Heart right ventricle (tissue), 16 donors: ENCODE results near the gene CMTM7. TPM values are rescaled to one million over a fixed set of nuclear protein-coding genes. Genes with fewer than 3 reads are reported as not detected.

Source experiments
- ATAC-seq, 8 donors: fragments of 200-7000 bp; cut with Tn5 transposase; one replicate each; pipeline ENCODE4 v1.9.1; 2020; ENCODE audit warnings: mild to moderate bottlenecking in 8 of 8, moderate library complexity in 8 of 8, moderate number of reproducible peaks in 1 of 8
- DNase-seq, 2 donors: peaks; one replicate each; pipeline ENCODE4 v3.0.0-alpha.2; 2020
- H3K27ac ChIP-seq, 10 donors: fragments of 200-600 bp; sonication (generic) in 2 of 10; one replicate each; pipeline versions ENCODE4 v1.5.0 to v1.8.0; 2020 to 2022; ENCODE audit warnings: mild to moderate bottlenecking in 3 of 10
- H3K27me3 ChIP-seq, 7 donors: fragments of 200-600 bp; one replicate each; pipeline ENCODE4 v1.8.0; 2021 to 2022; ENCODE audit warnings: mild to moderate bottlenecking in 2 of 7
- H3K36me3 ChIP-seq, 9 donors: fragments of 200-600 bp; sonication (generic) in 1 of 9; one replicate each; pipeline versions ENCODE4 v1.5.0 to v1.8.0; 2020 to 2022; ENCODE audit warnings: mild to moderate bottlenecking in 2 of 9
- H3K4me1 ChIP-seq, 9 donors: fragments of 200-600 bp; sonication (generic) in 1 of 9; one replicate each; pipeline versions ENCODE4 v1.5.0 to v1.8.0; 2020 to 2022; ENCODE audit warnings: mild to moderate bottlenecking in 4 of 9
- H3K4me3 ChIP-seq, 10 donors: fragments of 200-600 bp; sonication (generic) in 2 of 10; one replicate each; pipeline versions ENCODE4 v1.5.0 to v1.8.0; 2020 to 2022; ENCODE audit warnings: mild to moderate bottlenecking in 7 of 10, moderate library complexity in 2 of 10
- H3K9me3 ChIP-seq, 11 donors: fragments of 200-600 bp in 10 of 11; sonication (generic) in 2 of 11; one replicate each; pipeline versions ENCODE4 v1.5.0 to v1.8.0; 2013 to 2022; ENCODE audit warnings: mild to moderate bottlenecking in 2 of 11, control low read depth in 1 of 11, moderate library complexity in 1 of 11
- CTCF ChIP-seq, 9 donors: fragments of 200-600 bp; sonication (generic) in 2 of 9; IDR thresholded peaks; one replicate each; pipeline versions ENCODE4 v1.5.0 to v1.8.0; 2021 to 2022; ENCODE audit warnings: antibody characterized with exemption in 9 of 9, mild to moderate bottlenecking in 5 of 9, moderate library complexity in 1 of 9
- WGBS, 2 donors: extraction: QIAGEN DNeasy Blood & Tissue Kit; methylation state at CpG; one replicate each; pipeline ENCODE4 v1.1.7; 2013; ENCODE audit warnings: inconsistent platforms in 1 of 2; 5-methylcytosine and 5-hydroxymethylcytosine counted together
- intact Hi-C, 10 donors: fragments of 100-400 bp; cut with DNase I; formaldehyde crosslinking; loops; one replicate each; pipeline versions ENCODE4 v1.11.1 to v1.14.2; 2022
- polyA plus RNA-seq, 2 donors: library from polyadenylated mRNA; stranded (reverse); fragments of 200-250 nt; gene quantifications; one replicate each; pipeline ENCODE4 v1.2.3, GENCODE V29; 2013
- total RNA-seq, 10 donors: library from RNA; stranded (reverse); fragmentation: NEBNext Ultra II Directional in 3 of 10; extraction: Animal tissue kit (Norgen Biotek cat#: 25700) in 3 of 10; gene quantifications; one replicate each; pipeline versions ENCODE4 v1.2.1 to v1.2.4, GENCODE V29; 2021 to 2023
- donor health status: Arrhythmogenic right ventricular cardiomyopathy.
- donor health status: ischemic (EF 13 %, LVEDD 7.1; RV severe dilation, severe dysfunction).
- donor health status: healthy with polysubstance abuse.
- donor health status: DM: no; HTN: yes; CAD: no.
- donor health status: DM: no; HTN: no; CAD: no.
- donor health status: ischemic (EF 25% LVEDD 6.9; RV normal size, moderate dysfunction).
- donor health status: ischemic (EF 25% LVEDD 5.7; RV mildly dilated, moderate dysfunction).
- donor health status: healthy.
- donor health status: DM: yes; HTN: yes; CAD: no.
- donor health status: Ischemic cardiomyopathy.
- donor health status: ischemic (EF 35%, LVEDD 5.7; RV mildly dilated, moderate dysfunction).
- donor health status: nonischemic (EF 11% LVEDD 7.7; RV severe dilation, severe dysfunction).
- donor health status: DM: yes; HTN: yes; CAD: no.
- donor health status: PGD.
- donor health status: ischemic (EF 29% LVEDD 5.4; RV normal size, mild dysfunction).
- donor health status: nonischemic (EF 23%, LVEDD 6.1; RV moderate dilation, normal function).

The CMTM7 gene
- total and polyA plus RNA-seq, 12 donors: 1.7 to 9.2 (median 3.0) TPM

- ATAC-seq (peak in 1 of 8 donors; percentile 52), DNase-seq (no peak)
- Histone ChIP-seq H3K4me3 (no peak overlapping the region), H3K27me3 (no peaks in the 10 kb centered on the region), H3K9me3 (peaks cover 0 to 4% (median 0%) of the 10 kb centered on the region in 11 donors), H3K4me1 (peaks cover 0 to 15% (median 0%) of the 10 kb centered on the region in 9 donors), H3K36me3 (peaks cover 0 to 52% (median 0%) of the 10 kb centered on the region in 9 donors), H3K27ac (no peak overlapping the region)
- no peak for TF ChIP-seq CTCF (IDR thresholded peaks at IDR 0.05)
- WGBS, 2 donors: 74 to 80% methylated on average over 14 of the region's 14 CpGs
- intact Hi-C loops: no loop called here
These were observed 57.2 kb downstream of the CMTM7 start for GRCh38 chr3:32448686-32449474.

- peaks cover 0 to 1% (median 0%) of the 10 kb centered on the region in 11 donors for H3K9me3 ChIP-seq
- H3K27ac ChIP-seq: no peak overlapping the region
- no peaks in the 10 kb centered on the region for H3K27me3 ChIP-seq
- whole genome bisulfite sequencing, 2 donors: 95 to 96% methylated on average over 3 of the region's 3 CpGs
- H3K36me3 ChIP-seq: peaks cover 0 to 59% (median 0%) of the 10 kb centered on the region in 9 donors
- DNase-seq (no peak), ATAC-seq (no peak)
- TF ChIP-seq CTCF (IDR thresholded peaks at IDR 0.05): no peak
- no peak overlapping the region for H3K4me3 ChIP-seq
- peaks cover 0 to 11% (median 0%) of the 10 kb centered on the region in 9 donors for H3K4me1 ChIP-seq
- intact Hi-C loops: loop anchor here in 1 of 10 donors (10.0 kb wide), 1 partner anchor 165 kb away; no protein-coding TSS in a partner anchor
These were observed 58.0 kb downstream of the CMTM7 start for GRCh38 chr3:32449691-32450090.

- 98% methylated on average over 2 of the region's 2 CpGs for WGBS, 2 donors
- H3K36me3 ChIP-seq: peaks cover 0 to 66% (median 0%) of the 10 kb centered on the region in 9 donors
- peaks cover 0 to 11% (median 0%) of the 10 kb centered on the region in 9 donors for H3K4me1 ChIP-seq
- H3K27ac ChIP-seq: no peak overlapping the region
- ATAC-seq (no peak), DNase-seq (no peak)
- H3K9me3 ChIP-seq: no peaks in the 10 kb centered on the region
- H3K4me3 ChIP-seq: no peak overlapping the region
- no peaks in the 10 kb centered on the region for H3K27me3 ChIP-seq
- intact Hi-C loops: loop anchor here in 1 of 10 donors (10.0 kb wide), 1 partner anchor 166 kb away; no protein-coding TSS in a partner anchor
- no peak for TF ChIP-seq CTCF (IDR thresholded peaks at IDR 0.05)
These were observed 58.8 kb downstream of the CMTM7 start for GRCh38 chr3:32450426-32450825.

- intact Hi-C loops: loop anchor here in 1 of 10 donors (10.0 kb wide), 1 partner anchor 166 kb away; no protein-coding TSS in a partner anchor
- Histone ChIP-seq H3K27me3 (no peaks in the 10 kb centered on the region), H3K36me3 (peaks cover 0 to 71% (median 0%) of the 10 kb centered on the region in 9 donors), H3K27ac (no peak overlapping the region), H3K4me3 (no peak overlapping the region), H3K4me1 (peaks cover 0 to 11% (median 0%) of the 10 kb centered on the region in 9 donors), H3K9me3 (no peaks in the 10 kb centered on the region)
- ATAC-seq: no peak
- TF ChIP-seq CTCF (IDR thresholded peaks at IDR 0.05): no peak
- 96 to 98% methylated on average over 12 of the region's 12 CpGs for WGBS, 2 donors
- DNase-seq: no peak
These were observed 59.5 kb downstream of the CMTM7 start for GRCh38 chr3:32450992-32451659.
